WERI-Rb-1 (cell line): ENCODE measurements around the gene ZNF536.
"Not testable (repeated sequence)": the region's sequence is repeated elsewhere in the genome, so short reads cannot be mapped to it uniquely, and the experiment has no call there.

Experiments
- DNase-seq: peaks from one replicate; pipeline ENCODE4 v3.0.0-alpha.2; 2020
- H3K27ac ChIP-seq: fragments of 250-450 bp; sonication (Bioruptor Pico); 2 replicates; pipeline ENCODE4 v1.5.1; 2020; ENCODE audit warnings: mild to moderate bottlenecking, moderate library complexity
- H3K27me3 ChIP-seq: fragments of 250-450 bp; sonication (Bioruptor Pico); 2 replicates; pipeline ENCODE4 v1.5.1; 2021; ENCODE audit warnings: mild to moderate bottlenecking, low read depth, moderate library complexity; ENCODE audit not compliant: insufficient read depth, severe bottlenecking
- H3K36me3 ChIP-seq: fragments of 250-450 bp; sonication (Bioruptor Pico); 2 replicates; pipeline ENCODE4 v1.5.1; 2020; ENCODE audit warnings: mild to moderate bottlenecking, moderate library complexity
- H3K4me3 ChIP-seq: 2 replicates; pipeline ENCODE4 v1.5.1; 2011; ENCODE audit warnings: low read depth, mild to moderate bottlenecking, control low read depth, low read length
- H3K9me3 ChIP-seq: fragments of 250-450 bp; sonication (Bioruptor Pico); 2 replicates; pipeline ENCODE4 v1.5.1; 2021; ENCODE audit warnings: mild to moderate bottlenecking, moderate library complexity; ENCODE audit not compliant: severe bottlenecking
- CTCF ChIP-seq: IDR thresholded peaks from 2 replicates; pipeline ENCODE4 v1.5.1; 2011; ENCODE audit warnings: low read depth, mild to moderate bottlenecking, control low read depth, inconsistent platforms, low read length

Gene ZNF536

GRCh38 chr19:30391554-30392551, 19.7 kb downstream of the ZNF536 start:
- H3K9me3 ChIP-seq, result no peaks in the 10 kb centered on the region
- DNase-seq, result no peak
- H3K4me3 ChIP-seq, result no peak overlapping the region
- no peak overlapping the region for H3K27ac ChIP-seq
- H3K27me3 ChIP-seq, result no peaks in the 10 kb centered on the region
- H3K36me3 ChIP-seq, result no peaks in the 10 kb centered on the region
- no peak for TF ChIP-seq CTCF

- no peak overlapping the region for H3K27ac ChIP-seq
- no peaks in the 10 kb centered on the region for H3K9me3 ChIP-seq
- no peaks in the 10 kb centered on the region for H3K36me3 ChIP-seq
- TF ChIP-seq CTCF, result no peak
- H3K4me3 ChIP-seq, result no peak overlapping the region
- H3K27me3 ChIP-seq, result no peaks in the 10 kb centered on the region
- DNase-seq, result no peak
These were observed 20.9 kb downstream of the ZNF536 start for GRCh38 chr19:30393046-30393445.

GRCh38 chr19:30393729-30394480, 21.7 kb downstream of the ZNF536 start:
- Histone ChIP-seq H3K9me3 (no peaks in the 10 kb centered on the region), H3K36me3 (no peaks in the 10 kb centered on the region), H3K27ac (no peak overlapping the region), H3K27me3 (no peaks in the 10 kb centered on the region), H3K4me3 (no peak overlapping the region)
- no peak for TF ChIP-seq CTCF
- no peak for DNase-seq

GRCh38 chr19:30394481-30395151, 22.4 kb downstream of the ZNF536 start:
- Histone ChIP-seq H3K36me3 (no peaks in the 10 kb centered on the region), H3K9me3 (no peaks in the 10 kb centered on the region), H3K27ac (no peak overlapping the region), H3K27me3 (no peaks in the 10 kb centered on the region), H3K4me3 (no peak overlapping the region)
- no peak for TF ChIP-seq CTCF
- no peak for DNase-seq

GRCh38 chr19:30395283-30395682, 23.1 kb downstream of the ZNF536 start:
- Histone ChIP-seq H3K36me3 (no peaks in the 10 kb centered on the region), H3K27ac (no peak overlapping the region), H3K9me3 (no peaks in the 10 kb centered on the region), H3K4me3 (no peak overlapping the region), H3K27me3 (no peaks in the 10 kb centered on the region)
- no peak for DNase-seq
- no peak for TF ChIP-seq CTCF

- DNase-seq, H3K27ac ChIP-seq, H3K36me3 ChIP-seq, H3K4me3 ChIP-seq, H3K9me3 ChIP-seq, H3K27me3 ChIP-seq: not testable (repeated sequence)
These were observed 26.4 kb downstream of the ZNF536 start for GRCh38 chr19:30398539-30398938.
